HCT116 (cell line): ENCODE data around the gene GAS2. TPM values are rescaled to one million over a fixed set of nuclear protein-coding genes. Genes with fewer than 3 reads are reported as not detected.

Experiments
- ATAC-seq: fragments of 200-7000 bp; cut with Tn5 transposase; 2 replicates; pipeline ENCODE4 v1.9.1; 2020; ENCODE audit warnings: mild to moderate bottlenecking, moderate library complexity
- BruUV-seq: library from RNA; stranded (reverse); fragments of 400-500 nt; replicated peaks from 2 replicates; lab custom pipeline; 2021; lab: Mats Ljungman, UMichigan
- CTCF ChIA-PET: fragments of 300-600 bp; sonication (Branson Sonifier 250); formaldehyde crosslinking; loops from one replicate; lab custom pipeline; 2021; ENCODE audit warnings: antibody characterized with exemption; lab: Charles Lee
- POLR2A ChIA-PET: fragments of 300-600, 350-600 bp; sonication (Branson Sonifier 250); formaldehyde crosslinking; loops from one replicate; lab custom pipeline; 2021; ENCODE audit warnings: antibody characterized with exemption; lab: Charles Lee
- RAD21 ChIA-PET, 2 experiments: fragments of 300-600 bp; sonication (Branson Sonifier 250); formaldehyde crosslinking; loops; one replicate each; lab custom pipeline; 2023; ENCODE audit warnings: low total read pairs in 2 of 2; ENCODE audit not compliant: uncharacterized antibody in 2 of 2, unreplicated experiment in 2 of 2, low non-redundant PET in 1 of 2; lab: Charles Lee
- DNase-seq: peaks from one replicate; pipeline ENCODE4 v3.0.0-alpha.2; 2010; ENCODE audit warnings: low read depth, low spot score
- H2AFZ ChIP-seq: fragments of 200-600 bp; shearing (Covaris generic), sonication (generic); 2 replicates; pipeline ENCODE4 v1.6.1; 2017; ENCODE audit warnings: low read depth, mixed run types, mixed read lengths, antibody characterized with exemption, low read length; ENCODE audit not compliant: poor library complexity, severe bottlenecking
- H3K27ac ChIP-seq: 2 replicates; pipeline ENCODE4 v1.5.1; 2012; ENCODE audit warnings: low read depth, low read length
- H3K27me3 ChIP-seq: fragments of 200-600 bp; sonication (generic); 2 replicates; pipeline ENCODE4 v1.6.1; 2016; ENCODE audit warnings: mixed run types, low read length, mixed read lengths; ENCODE audit not compliant: insufficient read depth
- H3K36me3 ChIP-seq, 2 experiments: fragments of 200-500 bp in 1 of 2; fragments of 200-600 bp in 1 of 2; sonication (Bioruptor generic) in 1 of 2; sonication (generic) in 1 of 2; 2 replicates each; pipeline versions ENCODE4 v1.5.1 to v1.6.1; 2014 to 2016; ENCODE audit warnings: low read length in 2 of 2, inconsistent platforms in 1 of 2, mixed read lengths in 1 of 2, mixed run types in 1 of 2; ENCODE audit not compliant: insufficient read depth in 2 of 2, control insufficient read depth in 1 of 2
- H3K4me1 ChIP-seq, 2 experiments: fragments of 200-600 bp in 1 of 2; sonication (generic) in 1 of 2; 2 replicates each; pipeline versions ENCODE4 v1.5.1 to v1.6.1; 2012 to 2017; ENCODE audit warnings: low read length in 2 of 2, inconsistent platforms in 1 of 2, mild to moderate bottlenecking in 1 of 2, mixed read lengths in 1 of 2, mixed run types in 1 of 2, moderate library complexity in 1 of 2; ENCODE audit not compliant: insufficient read depth in 2 of 2, control insufficient read depth in 1 of 2
- H3K4me2 ChIP-seq: fragments of 200-600 bp; sonication (generic); 2 replicates; pipeline ENCODE4 v1.6.1; 2017; ENCODE audit warnings: mixed run types, low read length, mixed read lengths
- H3K4me3 ChIP-seq, 2 experiments: fragments of 200-600 bp in 1 of 2; sonication (generic) in 1 of 2; replicated peaks in 1 of 2; 2 replicates each; pipeline ENCODE4 v1.5.1; 2011 to 2016; ENCODE audit warnings: low read length in 2 of 2, control low read depth in 1 of 2, low read depth in 1 of 2, mild to moderate bottlenecking in 1 of 2, mixed read lengths in 1 of 2, mixed run types in 1 of 2
- H3K79me2 ChIP-seq: fragments of 200-600 bp; sonication (generic); 2 replicates; pipeline ENCODE4 v1.6.1; 2017; ENCODE audit warnings: mild to moderate bottlenecking, mixed run types, low read length, moderate library complexity, mixed read lengths; ENCODE audit not compliant: insufficient read depth
- H3K9ac ChIP-seq: fragments of 200-600 bp; sonication (generic); 2 replicates; pipeline ENCODE4 v1.6.1; 2016; ENCODE audit warnings: low read length, mixed read lengths
- H3K9me2 ChIP-seq: fragments of 200-600 bp; sonication (generic), shearing (Covaris generic); 2 replicates; pipeline ENCODE4 v1.6.1; 2017; ENCODE audit warnings: mixed run types, mild to moderate bottlenecking, moderate library complexity; ENCODE audit not compliant: insufficient read depth
- H3K9me3 ChIP-seq, 2 experiments: fragments of 200-500 bp in 1 of 2; fragments of 200-600 bp in 1 of 2; sonication (Bioruptor generic) in 1 of 2; sonication (generic) in 1 of 2; 2 replicates each; pipeline ENCODE4 v1.6.1; 2014 to 2017; ENCODE audit warnings: low read length in 2 of 2, mixed read lengths in 2 of 2, inconsistent platforms in 1 of 2, low read depth in 1 of 2, mild to moderate bottlenecking in 1 of 2, mixed run types in 1 of 2, moderate library complexity in 1 of 2; ENCODE audit not compliant: control insufficient read depth in 1 of 2, insufficient read depth in 1 of 2
- H4K20me1 ChIP-seq: fragments of 200-600 bp; sonication (generic), shearing (Covaris generic); 2 replicates; pipeline ENCODE4 v1.6.1; 2017; ENCODE audit warnings: mixed run types, mild to moderate bottlenecking, moderate library complexity; ENCODE audit not compliant: insufficient read depth
- CBX3 ChIP-seq: IDR thresholded peaks from 2 replicates; pipeline ENCODE4 v1.6.1; 2012; ENCODE audit warnings: low read depth
- EGR1 ChIP-seq: IDR thresholded peaks from 2 replicates; pipeline ENCODE4 v1.6.1; 2012; ENCODE audit warnings: low read depth
- EZH2phosphoT487 ChIP-seq: fragments of 200-600 bp; IDR thresholded peaks from 2 replicates; pipeline ENCODE4 v1.6.1; 2018; ENCODE audit warnings: antibody characterized with exemption, borderline replicate concordance
- JUND ChIP-seq: IDR thresholded peaks from 2 replicates; pipeline ENCODE4 v1.6.1; 2012
- POLR2A ChIP-seq: IDR thresholded peaks from 2 replicates; pipeline ENCODE4 v1.7.0; 2011; ENCODE audit warnings: borderline replicate concordance; ENCODE audit not compliant: insufficient read depth, insufficient read length; ENCODE audit errors: extremely low read depth
- RAD21 ChIP-seq: IDR thresholded peaks from 2 replicates; pipeline ENCODE4 v1.6.1; 2012; ENCODE audit warnings: low read depth, mild to moderate bottlenecking
- SP1 ChIP-seq: IDR thresholded peaks from 2 replicates; pipeline ENCODE4 v1.6.1; 2012; ENCODE audit warnings: low read depth
- YY1 ChIP-seq: IDR thresholded peaks from 2 replicates; pipeline ENCODE4 v1.6.1; 2011; ENCODE audit warnings: low read length, low read depth, moderate library complexity, mild to moderate bottlenecking; ENCODE audit not compliant: insufficient replicate concordance; ENCODE audit errors: extremely low read depth
- ZFX ChIP-seq: fragments of 450-650 bp; IDR thresholded peaks from 2 replicates; pipeline ENCODE4 v1.6.1; 2017
- ZNF274 ChIP-seq: fragments of 200-500 bp; sonication (Bioruptor generic); IDR thresholded peaks from 2 replicates; pipeline ENCODE4 v1.6.1; 2014; ENCODE audit warnings: mild to moderate bottlenecking, low read depth, low read length, inconsistent platforms
- intact Hi-C: fragments of 100-400 bp; cut with micrococcal nuclease; formaldehyde crosslinking; loops from 2 replicates; pipeline ENCODE4 v1.10.0; 2022
- total RNA-seq: library from RNA; stranded (reverse); gene quantifications from one replicate; pipeline ENCODE4 v1.2.1, GENCODE V29; 2021; ENCODE audit not compliant: unreplicated experiment
- TF ChIP-seq, protein P1 (sequence below): IDR thresholded peaks from 2 replicates; pipeline ENCODE4 v1.6.1; 2011; ENCODE audit warnings: mild to moderate bottlenecking, low read length, moderate library complexity; ENCODE audit not compliant: insufficient replicate concordance; ENCODE audit errors: extremely low read depth
- TF ChIP-seq, protein P2 (sequence below): IDR thresholded peaks from 2 replicates; pipeline ENCODE4 v1.6.1; 2012; ENCODE audit warnings: low read depth

Gene GAS2
- total RNA-seq, 1 experiment from 2014 or later, result not detected

DNA sequence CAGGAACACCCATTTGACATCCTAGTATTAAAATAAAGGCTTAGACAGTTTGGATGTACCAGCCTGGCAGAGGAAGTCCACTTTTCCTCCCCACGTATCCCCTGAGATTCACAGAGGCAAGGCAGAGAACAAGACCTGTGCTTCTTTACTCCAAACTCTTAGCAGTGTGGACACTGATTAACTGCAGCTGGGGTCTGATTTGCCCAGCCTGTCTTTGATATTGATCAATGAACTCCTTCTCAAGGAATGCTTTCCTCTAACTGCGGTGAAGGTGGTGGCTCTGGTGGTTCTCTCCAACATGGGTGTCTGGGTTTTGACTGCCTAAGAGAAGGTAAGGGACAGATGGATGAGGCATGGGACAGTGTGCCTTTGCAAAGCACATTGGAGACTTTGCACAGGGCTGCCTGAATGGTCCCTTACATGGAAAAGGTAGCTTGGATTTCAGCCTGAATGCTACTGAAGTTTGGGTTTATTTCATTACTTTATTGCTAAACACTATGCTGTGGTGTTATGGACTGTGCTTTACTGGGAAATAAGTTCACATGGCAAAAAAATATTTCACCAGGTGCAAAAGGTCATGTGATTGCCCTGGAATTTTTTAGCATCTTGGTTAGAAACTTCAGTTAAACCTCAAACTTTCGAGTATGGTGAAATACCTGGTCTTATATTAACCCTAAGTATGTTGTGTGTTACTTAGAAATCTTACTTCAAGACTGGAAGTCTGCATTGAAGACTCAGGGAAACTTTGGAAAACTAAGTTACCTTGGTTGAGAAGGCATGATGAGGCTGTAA is 1.8 kb downstream of the GAS2 start:
- H3K9ac ChIP-seq, result no peak overlapping the region
- intact Hi-C loops, result no loop called here
- ChIA-PET RAD21 (no interaction called here), CTCF (no interaction called here), POLR2A (no interaction called here)
- no peaks in the 10 kb centered on the region for H3K4me1 ChIP-seq
- H4K20me1 ChIP-seq, result no peaks in the 10 kb centered on the region
- no peaks in the 10 kb centered on the region for H3K9me3 ChIP-seq
- H3K79me2 ChIP-seq, result no peaks in the 10 kb centered on the region
- no peak overlapping the region for H2AFZ ChIP-seq
- DNase-seq (no peak), ATAC-seq (no peak)
- no peak for TF ChIP-seq EGR1
- H3K27ac ChIP-seq, result no peak overlapping the region
- no TSS peak for BruUV-seq
- peaks cover 22% of the 10 kb centered on the region for H3K27me3 ChIP-seq
- H3K4me2 ChIP-seq, result no peak overlapping the region
- H3K36me3 ChIP-seq, result no peaks in the 10 kb centered on the region
- H3K4me3 ChIP-seq, result no peak overlapping the region
- H3K9me2 ChIP-seq, result no peaks in the 10 kb centered on the region

DNA sequence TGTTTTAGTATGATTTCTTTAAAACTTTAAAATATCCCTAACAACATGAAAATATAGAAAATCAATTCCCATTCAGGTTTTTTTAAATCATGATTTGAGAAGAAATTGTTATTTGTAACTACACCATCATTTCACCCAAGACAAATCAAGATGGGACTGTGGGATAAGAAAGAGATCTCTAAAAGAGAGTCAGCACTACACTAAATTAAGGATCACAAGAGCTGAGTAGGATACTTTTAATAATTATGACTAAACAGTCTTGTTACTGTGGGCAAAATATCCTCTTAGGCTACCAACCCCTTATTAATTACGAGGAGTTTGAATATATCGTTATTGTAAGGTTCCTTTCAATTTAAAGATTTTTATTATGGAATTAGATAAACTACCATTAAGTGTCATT is 3.0 kb downstream of the GAS2 start:
- no peak overlapping the region for H3K27ac ChIP-seq
- no peak overlapping the region for H3K9ac ChIP-seq
- H2AFZ ChIP-seq, result no peak overlapping the region
- DNase-seq (no peak), ATAC-seq (no peak)
- H3K79me2 ChIP-seq, result no peaks in the 10 kb centered on the region
- no peaks in the 10 kb centered on the region for H4K20me1 ChIP-seq
- no peak overlapping the region for H3K4me3 ChIP-seq
- H3K27me3 ChIP-seq, result peaks cover 22% of the 10 kb centered on the region
- ChIA-PET CTCF (no interaction called here), RAD21 (no interaction called here), POLR2A (no interaction called here)
- H3K4me2 ChIP-seq, result no peak overlapping the region
- H3K4me1 ChIP-seq, result no peaks in the 10 kb centered on the region
- intact Hi-C loops, result no loop called here
- H3K9me2 ChIP-seq, result no peaks in the 10 kb centered on the region
- no peaks in the 10 kb centered on the region for H3K9me3 ChIP-seq
- BruUV-seq, result no TSS peak
- H3K36me3 ChIP-seq, result no peaks in the 10 kb centered on the region
- TF ChIP-seq YY1, result no peak
- no peak for TF ChIP-seq EGR1
- TF ChIP-seq, protein P1, sequence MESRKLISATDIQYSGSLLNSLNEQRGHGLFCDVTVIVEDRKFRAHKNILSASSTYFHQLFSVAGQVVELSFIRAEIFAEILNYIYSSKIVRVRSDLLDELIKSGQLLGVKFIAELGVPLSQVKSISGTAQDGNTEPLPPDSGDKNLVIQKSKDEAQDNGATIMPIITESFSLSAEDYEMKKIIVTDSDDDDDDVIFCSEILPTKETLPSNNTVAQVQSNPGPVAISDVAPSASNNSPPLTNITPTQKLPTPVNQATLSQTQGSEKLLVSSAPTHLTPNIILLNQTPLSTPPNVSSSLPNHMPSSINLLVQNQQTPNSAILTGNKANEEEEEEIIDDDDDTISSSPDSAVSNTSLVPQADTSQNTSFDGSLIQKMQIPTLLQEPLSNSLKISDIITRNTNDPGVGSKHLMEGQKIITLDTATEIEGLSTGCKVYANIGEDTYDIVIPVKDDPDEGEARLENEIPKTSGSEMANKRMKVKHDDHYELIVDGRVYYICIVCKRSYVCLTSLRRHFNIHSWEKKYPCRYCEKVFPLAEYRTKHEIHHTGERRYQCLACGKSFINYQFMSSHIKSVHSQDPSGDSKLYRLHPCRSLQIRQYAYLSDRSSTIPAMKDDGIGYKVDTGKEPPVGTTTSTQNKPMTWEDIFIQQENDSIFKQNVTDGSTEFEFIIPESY, result no peak
- no peak for TF ChIP-seq ZFX
- TF ChIP-seq ZNF274, result no peak
- no peak for TF ChIP-seq JUND
- no peak for TF ChIP-seq SP1
- no peak for TF ChIP-seq EZH2phosphoT487
- TF ChIP-seq POLR2A, result no peak
- no peak for TF ChIP-seq CBX3
- TF ChIP-seq, protein P2, sequence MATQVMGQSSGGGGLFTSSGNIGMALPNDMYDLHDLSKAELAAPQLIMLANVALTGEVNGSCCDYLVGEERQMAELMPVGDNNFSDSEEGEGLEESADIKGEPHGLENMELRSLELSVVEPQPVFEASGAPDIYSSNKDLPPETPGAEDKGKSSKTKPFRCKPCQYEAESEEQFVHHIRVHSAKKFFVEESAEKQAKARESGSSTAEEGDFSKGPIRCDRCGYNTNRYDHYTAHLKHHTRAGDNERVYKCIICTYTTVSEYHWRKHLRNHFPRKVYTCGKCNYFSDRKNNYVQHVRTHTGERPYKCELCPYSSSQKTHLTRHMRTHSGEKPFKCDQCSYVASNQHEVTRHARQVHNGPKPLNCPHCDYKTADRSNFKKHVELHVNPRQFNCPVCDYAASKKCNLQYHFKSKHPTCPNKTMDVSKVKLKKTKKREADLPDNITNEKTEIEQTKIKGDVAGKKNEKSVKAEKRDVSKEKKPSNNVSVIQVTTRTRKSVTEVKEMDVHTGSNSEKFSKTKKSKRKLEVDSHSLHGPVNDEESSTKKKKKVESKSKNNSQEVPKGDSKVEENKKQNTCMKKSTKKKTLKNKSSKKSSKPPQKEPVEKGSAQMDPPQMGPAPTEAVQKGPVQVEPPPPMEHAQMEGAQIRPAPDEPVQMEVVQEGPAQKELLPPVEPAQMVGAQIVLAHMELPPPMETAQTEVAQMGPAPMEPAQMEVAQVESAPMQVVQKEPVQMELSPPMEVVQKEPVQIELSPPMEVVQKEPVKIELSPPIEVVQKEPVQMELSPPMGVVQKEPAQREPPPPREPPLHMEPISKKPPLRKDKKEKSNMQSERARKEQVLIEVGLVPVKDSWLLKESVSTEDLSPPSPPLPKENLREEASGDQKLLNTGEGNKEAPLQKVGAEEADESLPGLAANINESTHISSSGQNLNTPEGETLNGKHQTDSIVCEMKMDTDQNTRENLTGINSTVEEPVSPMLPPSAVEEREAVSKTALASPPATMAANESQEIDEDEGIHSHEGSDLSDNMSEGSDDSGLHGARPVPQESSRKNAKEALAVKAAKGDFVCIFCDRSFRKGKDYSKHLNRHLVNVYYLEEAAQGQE, result no peak
- TF ChIP-seq RAD21, result no peak
